GM18505 (cell line): ENCODE data around the gene LENEP.

Source experiments
- ATAC-seq: cut with Tn5 transposase; IDR thresholded peaks from one replicate; pipeline ENCODE4 v1.9.1; 2021; ENCODE audit not compliant: unreplicated experiment
- POLR2A ChIP-seq: IDR thresholded peaks from 4 replicates; pipeline ENCODE4 v1.6.1; 2011; ENCODE audit warnings: borderline replicate concordance; ENCODE audit not compliant: insufficient read depth, insufficient read length; ENCODE audit errors: extremely low read depth

The LENEP gene

GRCh38 chr1:154993572-154994268 is at the start of gene LENEP:
TSS of gene LENEP (plus strand) at chr1:154993586. CDS start at chr1:154993608, 22 bp downstream.
- no peak for TF ChIP-seq POLR2A
- no peak for ATAC-seq

- no peak for TF ChIP-seq POLR2A
- ATAC-seq: no peak
Measured at GRCh38 chr1:154943649-154944400, 49.6 kb upstream of the LENEP start.

- no peak for TF ChIP-seq POLR2A
Measured at GRCh38 chr1:154944401-154945159, 48.8 kb upstream of the LENEP start.

GRCh38 chr1:154945160-154945961 is 48.0 kb upstream of the LENEP start:
- TF ChIP-seq POLR2A: no peak
- no peak for ATAC-seq

More at GRCh38 chr1:154944401-154945159, 48.8 kb upstream of the LENEP start:
- ATAC-seq: no peak

- no peak for ATAC-seq
- TF ChIP-seq POLR2A: no peak
Measured at GRCh38 chr1:154945962-154946850, 47.2 kb upstream of the LENEP start.

GRCh38 chr1:154948079-154948478 is 45.3 kb upstream of the LENEP start:
- peak; percentile 5 for TF ChIP-seq POLR2A
- ATAC-seq: no peak

- no peak for ATAC-seq
- no peak for TF ChIP-seq POLR2A
Measured at GRCh38 chr1:154951901-154952657, 41.3 kb upstream of the LENEP start.

GRCh38 chr1:154952664-154953063 is 40.7 kb upstream of the LENEP start:
- TF ChIP-seq POLR2A: no peak

GRCh38 chr1:154953611-154954038 is 39.8 kb upstream of the LENEP start:
- no peak for ATAC-seq
- TF ChIP-seq POLR2A: no peak

More at GRCh38 chr1:154952664-154953063, 40.7 kb upstream of the LENEP start:
- no peak for ATAC-seq

GRCh38 chr1:154954541-154954940 is 38.8 kb upstream of the LENEP start:
- TF ChIP-seq POLR2A: no peak
- no peak for ATAC-seq

GRCh38 chr1:154955039-154955717 is 38.2 kb upstream of the LENEP start:
- ATAC-seq: peak; percentile 45
- no peak for TF ChIP-seq POLR2A
